Activated T-cell treated with anti-CD3 and anti-CD28 coated beads for 24 hours (primary cell): ENCODE results near the gene ADAM10.

Experiments
- DNase-seq: peaks from one replicate; pipeline ENCODE4 v3.0.0-alpha.2; 2020; ENCODE audit warnings: low read depth

ADAM10 gene

GRCh38 chr15:58716027-58716426 lies 33.5 kb downstream of the ADAM10 start:
- no peak for DNase-seq

GRCh38 chr15:58715266-58715917 lies 34.1 kb downstream of the ADAM10 start:
- DNase-seq = no peak

- DNase-seq = no peak
Measured at GRCh38 chr15:58710701-58711100, 38.8 kb downstream of the ADAM10 start.

GRCh38 chr15:58707397-58707796 lies 42.1 kb downstream of the ADAM10 start:
- DNase-seq = no peak

GRCh38 chr15:58705105-58705504 lies 44.4 kb downstream of the ADAM10 start:
- DNase-seq = no peak

- no peak for DNase-seq
Measured at GRCh38 chr15:58704155-58704865, 45.2 kb downstream of the ADAM10 start.

GRCh38 chr15:58703610-58704009 lies 45.9 kb downstream of the ADAM10 start:
- no peak for DNase-seq

GRCh38 chr15:58702233-58702632 lies 47.3 kb downstream of the ADAM10 start:
- DNase-seq = no peak

GRCh38 chr15:58701376-58701775 lies 48.1 kb downstream of the ADAM10 start:
- no peak for DNase-seq

- no peak for DNase-seq
Measured at GRCh38 chr15:58699769-58700168, 49.7 kb downstream of the ADAM10 start.

- DNase-seq = no peak
Measured at GRCh38 chr15:58698887-58699641, 50.4 kb downstream of the ADAM10 start.

- DNase-seq = no peak
Measured at GRCh38 chr15:58697220-58697619, 52.3 kb downstream of the ADAM10 start.

GRCh38 chr15:58696738-58697137 lies 52.8 kb downstream of the ADAM10 start:
- DNase-seq = no peak

GRCh38 chr15:58694641-58695398 lies 54.7 kb downstream of the ADAM10 start:
- DNase-seq = no peak

- DNase-seq = no peak
Measured at GRCh38 chr15:58690703-58691102, 58.8 kb downstream of the ADAM10 start.

GRCh38 chr15:58689646-58690045 lies 59.9 kb downstream of the ADAM10 start:
- no peak for DNase-seq

- no peak for DNase-seq
Measured at GRCh38 chr15:58686286-58686685, 63.2 kb downstream of the ADAM10 start.

- no peak for DNase-seq
Measured at GRCh38 chr15:58684751-58685150, 64.8 kb downstream of the ADAM10 start.

- DNase-seq = no peak
Measured at GRCh38 chr15:58684036-58684710, 65.3 kb downstream of the ADAM10 start.

- no peak for DNase-seq
Measured at GRCh38 chr15:58682234-58682633, 67.3 kb downstream of the ADAM10 start.

- DNase-seq = no peak
Measured at GRCh38 chr15:58678683-58679082, 70.8 kb downstream of the ADAM10 start.

GRCh38 chr15:58677426-58677825 lies 72.1 kb downstream of the ADAM10 start:
- no peak for DNase-seq
